ENCODE measurements around the gene ASTN2.

Gene ASTN2, protein sequence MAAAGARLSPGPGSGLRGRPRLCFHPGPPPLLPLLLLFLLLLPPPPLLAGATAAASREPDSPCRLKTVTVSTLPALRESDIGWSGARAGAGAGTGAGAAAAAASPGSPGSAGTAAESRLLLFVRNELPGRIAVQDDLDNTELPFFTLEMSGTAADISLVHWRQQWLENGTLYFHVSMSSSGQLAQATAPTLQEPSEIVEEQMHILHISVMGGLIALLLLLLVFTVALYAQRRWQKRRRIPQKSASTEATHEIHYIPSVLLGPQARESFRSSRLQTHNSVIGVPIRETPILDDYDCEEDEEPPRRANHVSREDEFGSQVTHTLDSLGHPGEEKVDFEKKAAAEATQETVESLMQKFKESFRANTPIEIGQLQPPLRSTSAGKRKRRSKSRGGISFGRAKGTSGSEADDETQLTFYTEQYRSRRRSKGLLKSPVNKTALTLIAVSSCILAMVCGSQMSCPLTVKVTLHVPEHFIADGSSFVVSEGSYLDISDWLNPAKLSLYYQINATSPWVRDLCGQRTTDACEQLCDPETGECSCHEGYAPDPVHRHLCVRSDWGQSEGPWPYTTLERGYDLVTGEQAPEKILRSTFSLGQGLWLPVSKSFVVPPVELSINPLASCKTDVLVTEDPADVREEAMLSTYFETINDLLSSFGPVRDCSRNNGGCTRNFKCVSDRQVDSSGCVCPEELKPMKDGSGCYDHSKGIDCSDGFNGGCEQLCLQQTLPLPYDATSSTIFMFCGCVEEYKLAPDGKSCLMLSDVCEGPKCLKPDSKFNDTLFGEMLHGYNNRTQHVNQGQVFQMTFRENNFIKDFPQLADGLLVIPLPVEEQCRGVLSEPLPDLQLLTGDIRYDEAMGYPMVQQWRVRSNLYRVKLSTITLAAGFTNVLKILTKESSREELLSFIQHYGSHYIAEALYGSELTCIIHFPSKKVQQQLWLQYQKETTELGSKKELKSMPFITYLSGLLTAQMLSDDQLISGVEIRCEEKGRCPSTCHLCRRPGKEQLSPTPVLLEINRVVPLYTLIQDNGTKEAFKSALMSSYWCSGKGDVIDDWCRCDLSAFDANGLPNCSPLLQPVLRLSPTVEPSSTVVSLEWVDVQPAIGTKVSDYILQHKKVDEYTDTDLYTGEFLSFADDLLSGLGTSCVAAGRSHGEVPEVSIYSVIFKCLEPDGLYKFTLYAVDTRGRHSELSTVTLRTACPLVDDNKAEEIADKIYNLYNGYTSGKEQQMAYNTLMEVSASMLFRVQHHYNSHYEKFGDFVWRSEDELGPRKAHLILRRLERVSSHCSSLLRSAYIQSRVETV (N-terminal part only)

DNA sequence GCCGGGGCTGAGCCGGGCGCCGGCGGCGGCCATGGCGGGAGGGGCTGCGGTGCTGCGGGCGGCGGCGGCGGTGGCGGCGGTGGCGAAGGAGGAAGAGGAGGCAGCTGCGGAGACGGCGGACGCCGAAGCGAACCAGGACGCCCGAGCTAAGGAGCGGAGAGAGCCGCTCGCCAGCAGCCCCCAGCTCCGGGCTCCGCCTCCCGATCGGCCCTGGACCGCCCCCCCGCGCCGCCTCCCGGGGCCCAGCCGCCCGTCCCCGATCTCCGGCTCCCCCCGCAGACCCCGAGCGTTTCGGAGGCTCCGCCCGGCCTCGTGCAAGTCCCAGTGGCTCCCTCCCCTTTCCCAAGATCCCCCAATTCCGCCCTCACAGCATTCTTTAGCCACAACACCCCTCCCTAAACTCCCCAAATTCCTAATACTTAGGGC is at the start of gene ASTN2:
ASTN2 (minus strand) TSS at position 152 of the 426 bp plus-strand sequence; CDS start at position 33, 119 bp downstream.
- DNase-seq = no peak

DNA sequence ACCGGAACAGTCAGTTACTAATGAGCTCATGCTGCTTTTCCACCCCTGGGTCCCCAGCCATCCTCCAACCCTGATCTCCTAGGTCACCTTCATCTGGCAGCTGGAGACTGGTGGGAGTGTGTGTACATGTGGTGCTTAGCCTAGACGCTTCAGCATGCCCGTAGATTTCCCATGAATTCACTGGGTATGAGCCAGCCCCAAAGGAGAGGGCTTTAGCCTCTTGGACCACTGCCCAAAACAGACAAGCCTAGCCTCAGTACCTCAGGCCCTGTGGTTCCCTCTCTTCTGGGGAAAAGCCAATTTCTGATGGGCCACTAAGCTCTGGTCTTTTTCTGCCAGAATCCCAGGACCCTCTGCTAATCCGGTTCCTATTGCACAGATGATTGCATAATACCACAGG is 48.0 kb upstream of the ASTN2 start:
- no peak for DNase-seq

DNA sequence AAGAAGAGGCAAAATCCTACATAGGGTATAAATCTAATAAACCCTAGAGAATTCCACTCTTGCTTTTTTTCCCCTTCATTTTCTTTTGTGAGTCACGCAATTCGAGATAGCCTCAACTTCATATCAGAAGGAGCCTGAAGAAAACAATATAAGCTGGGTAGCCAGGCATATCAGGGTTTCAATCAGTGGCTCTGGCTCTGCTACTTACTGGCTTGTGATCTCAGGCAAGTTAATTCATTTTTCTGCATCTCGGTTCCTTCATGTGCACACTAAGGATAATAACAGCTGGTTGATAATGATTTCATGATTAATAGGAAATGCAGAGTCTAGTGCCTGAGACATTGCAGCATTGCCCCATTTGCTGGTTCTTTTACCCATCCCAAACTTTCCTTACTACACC is 46.5 kb upstream of the ASTN2 start:
- no peak for DNase-seq

DNA sequence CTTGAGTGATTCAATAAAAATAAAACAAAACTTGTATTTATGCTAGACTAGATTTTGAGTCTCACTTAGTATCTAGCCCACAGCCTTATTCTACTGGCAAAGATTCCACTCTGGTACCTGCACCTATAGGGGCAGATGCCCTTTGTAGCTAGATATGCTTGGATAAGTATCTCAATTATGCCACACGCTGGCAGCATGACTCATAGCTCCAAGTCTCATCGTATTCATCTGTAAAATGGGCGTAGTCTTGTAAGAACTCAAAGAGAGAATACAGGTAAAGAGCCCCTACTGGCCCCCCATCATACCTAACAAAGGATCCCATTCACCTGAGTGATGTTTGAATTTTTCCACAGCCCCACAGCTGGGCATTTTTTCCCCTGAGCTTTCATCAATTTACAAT is 45.9 kb upstream of the ASTN2 start:
- no peak for DNase-seq

DNA sequence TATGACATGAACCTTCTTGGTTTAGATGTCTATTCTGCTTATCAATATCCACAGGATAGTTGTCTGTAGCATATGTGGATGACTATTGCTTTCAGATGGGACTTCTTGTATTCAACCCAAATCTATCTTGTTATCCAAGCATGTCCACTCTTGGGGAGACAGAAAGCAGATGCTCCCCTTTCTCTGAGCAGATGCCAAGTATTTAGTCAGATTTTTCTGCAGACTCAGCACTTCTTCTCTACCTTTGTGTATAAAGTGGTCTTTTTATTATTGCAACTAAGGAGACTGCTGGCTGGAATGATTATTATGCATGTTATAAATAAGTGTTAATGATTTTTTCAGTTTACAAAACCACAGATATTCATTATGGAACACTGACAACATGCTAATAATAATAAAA is 45.1 kb upstream of the ASTN2 start:
- no peak for DNase-seq

DNA sequence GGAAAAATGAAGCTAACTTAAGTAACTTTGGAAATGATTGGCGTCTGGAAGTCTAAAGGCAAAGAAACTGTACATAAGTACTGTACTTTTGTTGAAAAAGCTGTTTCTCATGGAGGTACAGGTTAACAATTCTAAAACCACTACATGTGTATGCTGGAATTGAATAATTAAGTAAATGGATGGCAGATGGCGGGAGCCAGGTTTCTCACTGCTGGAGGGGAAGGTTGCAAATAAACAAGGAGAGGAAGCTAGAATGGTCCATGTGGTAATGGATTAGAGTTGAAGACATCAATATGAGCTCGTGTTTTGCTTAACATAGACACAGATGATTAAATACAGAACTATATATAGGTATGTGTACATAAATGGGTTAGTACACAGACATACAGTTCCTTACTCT is 43.2 kb upstream of the ASTN2 start:
- no peak for DNase-seq

DNA sequence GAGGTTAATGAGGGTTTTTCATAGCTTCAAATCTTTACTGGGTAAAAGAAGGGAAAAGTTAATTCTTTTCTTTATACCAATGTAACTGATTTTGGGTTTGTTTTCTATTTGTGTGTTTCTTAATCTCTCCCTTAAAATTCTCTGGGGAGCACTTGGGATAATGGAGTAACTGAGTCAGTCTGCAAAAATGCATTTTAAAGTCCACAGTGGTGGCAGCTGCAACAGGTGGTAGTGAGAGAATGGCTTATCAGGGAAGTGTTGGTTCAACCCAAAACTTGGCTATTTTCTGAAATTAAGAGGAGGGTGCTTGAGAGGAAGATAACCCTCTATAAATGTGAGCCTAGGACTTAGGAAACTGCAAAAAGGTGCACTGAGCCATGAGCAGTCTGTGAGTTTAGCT is 39.9 kb upstream of the ASTN2 start:
- no peak for DNase-seq

DNA sequence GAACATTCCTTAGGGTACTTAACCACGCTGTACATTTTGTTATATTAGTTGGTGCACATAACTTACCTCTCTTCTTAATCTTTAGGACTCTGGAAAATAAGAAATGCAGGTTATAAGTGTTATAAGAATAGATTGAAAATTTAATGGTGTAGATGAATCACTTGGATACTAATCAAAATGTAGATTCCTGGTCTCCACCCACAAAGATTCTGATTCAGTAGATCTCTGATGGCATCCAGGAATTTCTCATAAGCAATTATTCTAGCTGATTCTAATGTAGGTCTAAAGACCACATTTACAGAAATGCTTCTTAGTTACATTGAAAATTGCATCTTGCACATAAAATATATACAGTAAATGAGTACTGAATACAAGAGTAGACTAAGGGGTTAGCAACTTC is 38.9 kb upstream of the ASTN2 start:
- no peak for DNase-seq

DNA sequence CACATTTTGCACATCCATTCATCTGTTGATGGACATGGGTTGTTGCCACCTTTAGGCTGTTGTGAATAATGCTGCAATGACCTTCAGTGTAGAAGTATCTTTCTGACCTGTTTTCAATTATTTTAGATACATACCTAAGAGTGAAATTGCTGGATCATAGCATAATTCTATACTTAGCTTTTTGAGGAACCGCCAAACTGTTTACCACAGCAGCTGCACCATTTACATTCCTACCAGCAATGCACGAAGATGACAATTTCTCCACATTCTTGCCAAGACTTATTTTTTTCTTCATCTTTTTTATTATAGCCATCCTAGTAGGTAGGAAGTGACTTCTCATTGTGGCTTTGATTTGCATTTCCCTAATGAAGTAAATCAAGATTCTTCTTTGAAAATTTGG is 36.5 kb upstream of the ASTN2 start:
- no peak for DNase-seq

DNA sequence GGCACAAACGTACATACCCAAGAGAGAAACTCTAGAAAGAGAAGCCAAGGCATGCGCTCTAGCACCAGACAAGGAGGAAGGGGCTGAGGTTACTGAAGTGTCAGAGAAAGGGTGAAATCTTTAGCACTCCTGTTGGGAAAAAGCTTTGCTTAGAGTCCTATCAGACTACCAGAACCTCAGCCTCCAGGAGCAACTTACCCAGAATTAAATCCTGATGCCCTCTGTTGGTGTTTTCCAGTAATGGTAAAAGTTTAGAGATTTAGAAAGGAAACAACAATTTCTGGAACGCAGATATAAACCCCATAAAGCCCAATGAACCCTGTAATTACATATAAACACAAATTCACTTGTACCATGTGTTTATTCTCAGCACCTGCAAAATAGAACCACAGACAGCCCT is 33.2 kb upstream of the ASTN2 start:
- DNase-seq = peak in 1 of 2 experiments; percentile 18

DNA sequence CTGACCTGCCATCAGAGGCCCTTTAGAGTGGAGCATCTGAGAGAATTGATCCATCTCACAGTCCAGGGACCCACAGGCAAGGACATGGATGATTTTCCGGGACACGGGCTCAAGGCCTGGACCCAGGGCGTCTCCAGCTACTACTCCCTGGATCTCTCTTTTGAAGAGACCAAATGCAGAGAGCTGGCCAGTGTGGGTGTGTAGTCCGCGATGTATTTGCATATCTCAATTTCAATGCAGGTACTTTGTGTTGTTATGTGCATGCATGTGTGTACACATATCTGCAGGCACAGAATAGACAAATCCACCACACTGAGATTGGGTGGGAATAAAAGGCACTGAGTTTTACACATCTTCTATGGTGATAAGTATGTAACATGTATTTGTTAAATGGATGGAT is 30.8 kb upstream of the ASTN2 start:
- no peak for DNase-seq

DNA sequence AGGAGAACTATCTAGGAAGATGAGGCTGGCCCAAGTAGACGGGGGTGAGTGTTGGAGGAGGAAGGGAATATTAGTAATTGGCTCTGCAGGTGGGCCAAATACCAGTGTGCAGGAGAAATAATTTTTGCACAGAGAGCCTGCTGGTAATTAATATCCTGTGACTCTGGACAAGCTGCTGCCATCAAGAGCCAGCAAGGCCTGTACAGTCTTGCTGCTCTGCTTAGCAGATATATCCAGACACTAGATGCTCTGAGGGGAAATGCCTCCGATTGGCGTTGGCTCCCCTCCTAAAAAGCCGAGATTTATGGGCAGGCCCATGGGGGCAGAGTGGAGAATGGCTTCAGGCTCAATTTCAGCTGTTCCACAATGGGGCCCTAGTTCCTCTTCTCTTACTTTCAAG is 29.6 kb upstream of the ASTN2 start:
- DNase-seq = no peak

DNA sequence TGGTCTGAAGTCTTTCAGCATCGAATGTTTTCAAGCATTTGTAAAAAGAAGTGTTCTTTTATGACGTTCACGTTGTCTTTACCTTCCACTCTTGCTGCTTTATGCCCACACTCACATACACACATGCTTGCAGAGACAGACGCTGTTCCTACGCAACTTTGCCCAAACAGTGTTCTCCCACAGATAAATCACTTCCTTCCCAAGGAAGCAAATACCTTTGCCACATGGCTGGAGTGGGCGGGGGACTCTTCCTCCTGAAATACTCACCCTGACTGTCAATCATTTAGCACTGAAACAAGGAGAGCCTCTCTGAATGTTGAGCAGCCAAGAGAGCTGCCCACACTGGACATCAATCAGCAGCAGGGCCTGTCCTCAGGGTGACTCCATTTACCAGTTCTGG is 22.4 kb upstream of the ASTN2 start:
- DNase-seq = no peak

DNA sequence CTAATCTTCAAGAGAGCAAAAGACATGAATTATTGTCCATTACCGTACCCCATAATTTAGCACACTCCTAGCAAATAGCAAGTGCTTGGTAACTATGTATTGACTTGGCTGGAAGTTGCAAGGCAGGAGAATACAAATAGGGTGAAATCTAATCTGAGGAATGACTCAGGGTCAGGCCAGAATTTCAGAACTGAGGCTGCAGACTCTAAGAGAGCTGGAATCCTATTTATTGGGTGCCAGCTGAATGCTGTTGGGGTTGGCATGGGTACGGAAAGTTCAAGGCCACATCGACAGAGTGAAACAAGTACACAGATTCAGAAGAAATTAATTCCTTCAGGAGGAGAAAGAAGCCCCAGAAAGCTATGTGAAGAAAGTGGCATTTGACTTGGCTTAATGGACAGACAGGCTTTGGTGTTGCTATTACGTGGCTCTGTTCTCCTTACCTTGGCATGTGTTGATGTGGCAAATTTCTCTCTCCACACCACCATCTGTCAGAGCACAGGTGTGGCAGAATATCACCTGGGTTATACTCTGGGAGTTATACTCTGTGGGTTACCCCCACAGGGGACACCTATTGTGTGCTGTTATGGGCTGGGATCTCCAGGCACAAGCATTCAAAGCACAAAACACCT is 20.9 kb upstream of the ASTN2 start:
- no peak for DNase-seq

DNA sequence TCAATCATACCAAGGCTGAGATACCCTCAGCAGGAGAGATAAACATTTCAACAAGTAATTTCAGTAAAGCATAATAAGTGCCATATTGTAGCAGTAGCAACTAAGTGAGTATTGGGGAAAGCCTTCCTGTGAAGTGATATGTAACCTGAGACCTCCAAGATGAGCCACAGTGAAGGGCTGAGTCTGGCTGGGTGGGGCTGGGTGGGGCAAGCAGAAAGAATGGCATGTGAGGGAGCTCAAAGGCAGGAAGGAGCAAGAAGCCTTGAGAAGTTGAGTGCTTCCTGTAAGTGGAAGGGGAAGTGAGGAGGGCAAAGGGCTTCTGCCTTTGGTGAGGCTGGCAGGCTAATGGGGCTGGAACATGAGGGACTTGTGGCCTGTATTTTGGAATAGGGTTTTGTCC is 19.7 kb upstream of the ASTN2 start:
- no peak for DNase-seq

DNA sequence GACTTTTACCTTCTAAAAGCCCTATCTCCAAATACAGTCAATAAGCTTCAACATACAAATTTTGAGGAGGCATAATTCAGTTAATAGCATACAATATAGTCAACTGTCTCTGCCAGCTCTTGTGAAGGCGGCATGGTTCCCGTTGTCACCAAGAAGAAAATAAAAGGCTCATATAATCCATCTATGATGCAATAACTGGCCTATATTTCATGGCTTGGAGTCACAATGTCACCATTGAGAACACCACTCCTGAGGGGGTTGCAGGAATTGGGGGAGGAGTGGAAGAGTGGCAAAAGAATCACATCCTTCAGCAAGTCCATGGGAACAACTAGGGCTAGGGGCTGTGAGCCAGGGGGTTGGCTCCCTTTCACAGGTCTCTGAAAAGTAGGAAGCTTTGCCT is 16.0 kb upstream of the ASTN2 start:
- DNase-seq = no peak

DNA sequence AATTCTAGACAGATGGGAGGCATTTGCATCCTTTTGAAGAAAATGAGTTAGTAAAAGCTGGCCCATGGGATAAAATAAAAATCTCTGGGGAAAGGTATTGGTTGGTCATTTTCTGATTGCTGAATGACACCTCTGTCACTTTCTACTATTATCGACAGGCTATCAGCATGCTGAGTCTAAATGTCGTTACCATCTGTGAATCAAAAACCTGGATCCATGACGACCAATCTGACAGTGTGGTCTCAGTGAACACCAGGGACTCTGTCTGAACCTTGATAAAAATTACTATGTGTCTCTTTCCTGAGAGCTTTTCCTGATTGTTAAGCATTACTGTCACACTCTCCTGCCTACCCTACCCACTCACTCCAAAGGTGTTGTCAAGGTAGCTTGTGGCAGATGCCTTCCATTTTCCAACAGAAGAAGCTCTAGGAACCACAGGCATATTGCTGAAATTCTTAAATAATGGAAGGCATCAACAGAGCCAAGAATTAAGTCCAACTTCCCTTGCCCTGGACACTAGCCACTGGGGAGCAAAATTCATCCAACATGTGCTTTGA is 12.6 kb upstream of the ASTN2 start:
- DNase-seq = no peak

DNA sequence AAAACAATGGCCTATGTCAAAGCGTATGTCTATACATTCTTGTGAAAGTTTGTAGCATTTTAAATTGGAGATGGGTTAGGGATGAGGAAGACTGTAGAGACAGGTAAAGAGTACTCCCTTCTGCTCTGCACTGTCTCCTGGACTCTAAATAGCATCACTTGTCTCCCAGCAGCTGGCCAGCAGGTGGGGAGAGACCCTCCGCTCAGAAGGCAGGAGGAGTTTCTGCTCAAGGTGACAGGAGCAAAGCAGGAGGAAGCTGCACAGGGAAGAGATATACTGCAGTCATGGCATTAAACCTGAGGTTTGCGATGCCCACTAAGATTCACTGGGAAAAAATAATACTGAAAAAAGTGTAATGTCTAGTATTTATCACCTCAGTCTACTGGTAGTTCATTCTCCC is 10.7 kb upstream of the ASTN2 start:
- no peak for DNase-seq

DNA sequence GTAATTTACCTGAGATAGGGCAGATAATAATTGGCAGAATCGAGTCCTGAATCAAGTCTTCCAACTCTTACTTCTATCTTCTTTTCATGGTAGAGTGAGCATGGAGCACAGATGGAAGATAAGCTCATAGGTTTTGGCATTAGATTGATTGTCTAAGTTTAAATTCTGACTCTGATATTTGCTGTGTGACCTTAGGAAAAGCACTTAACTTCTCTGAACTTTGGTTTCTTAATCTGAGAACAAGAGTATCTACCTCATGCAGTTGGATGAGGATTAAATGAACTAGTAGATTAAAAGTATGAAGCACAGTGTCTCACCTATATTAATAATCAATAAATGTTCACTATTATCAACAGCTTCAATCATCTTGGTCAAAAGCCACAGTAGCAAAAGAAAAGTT is 9.4 kb upstream of the ASTN2 start:
- DNase-seq = no peak

DNA sequence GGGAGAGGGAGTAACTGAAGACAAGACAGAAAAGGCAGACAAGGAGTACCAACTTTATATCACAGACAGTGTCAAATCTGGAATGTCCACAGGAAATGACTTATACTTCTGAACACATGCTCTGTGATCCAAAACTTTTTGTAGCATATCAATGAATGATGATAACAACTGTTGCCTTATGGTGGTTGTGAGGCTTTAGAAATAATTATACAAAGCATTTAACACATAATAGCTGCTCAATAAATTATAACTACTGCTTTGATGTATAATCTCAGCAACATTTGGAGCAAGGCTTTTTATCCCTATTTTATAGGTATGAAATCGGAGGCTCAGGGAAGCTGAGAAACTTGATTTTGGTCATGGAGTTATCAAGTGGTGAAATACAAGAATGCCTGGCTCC is 3.3 kb upstream of the ASTN2 start:
- no peak for DNase-seq

DNA sequence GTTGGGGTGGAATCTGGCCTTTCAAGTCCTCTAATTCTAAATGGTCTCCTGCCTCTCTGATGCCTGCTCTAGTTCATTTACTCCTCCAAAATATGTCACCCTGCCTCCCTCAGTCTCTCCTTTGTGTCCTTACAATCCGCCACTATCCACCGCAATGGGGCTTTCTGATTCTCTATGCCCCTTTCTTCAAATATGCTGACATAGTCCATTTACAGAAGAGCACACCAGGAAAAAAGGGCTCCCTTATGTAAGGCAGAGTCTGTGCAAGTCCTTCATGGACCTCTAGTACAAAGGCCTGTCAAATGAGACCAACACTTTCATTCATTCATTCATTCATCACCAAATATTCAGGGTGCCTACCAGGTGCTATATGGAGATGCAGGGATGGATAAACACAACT is 2.0 kb upstream of the ASTN2 start:
- DNase-seq = no peak

DNA sequence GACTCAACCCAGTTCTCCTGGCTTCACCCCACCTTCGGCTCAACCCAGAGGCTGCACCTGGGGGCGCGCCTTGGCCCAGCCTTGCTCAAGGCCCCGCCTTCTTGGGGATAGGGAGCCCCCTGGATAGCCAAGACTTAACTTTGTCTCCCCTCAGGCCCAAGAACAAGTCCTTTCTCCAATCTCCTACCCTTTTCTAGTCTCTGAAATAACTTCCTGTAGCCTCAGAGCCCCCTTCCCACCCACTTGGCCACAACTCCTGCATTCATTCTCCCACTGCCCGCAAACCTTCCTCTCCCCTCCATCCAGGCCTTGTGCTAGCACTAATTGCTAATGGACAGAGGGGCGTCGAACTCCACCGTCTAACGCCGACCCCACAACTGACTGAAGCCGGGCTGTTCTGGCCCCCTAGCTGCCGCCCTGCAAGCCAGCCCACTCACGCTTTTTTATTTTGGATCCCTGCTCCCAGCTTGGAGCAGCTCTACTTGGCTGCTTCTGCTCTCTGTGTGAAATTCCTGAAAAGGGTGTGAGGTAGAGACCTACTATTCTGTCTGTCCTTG is 579 bp upstream of the ASTN2 start:
- DNase-seq = no peak
